Left kidney (tissue), 2 donors: ENCODE results near the gene FREM1. TPM values are rescaled to one million over a fixed set of nuclear protein-coding genes. Genes with fewer than 3 reads are reported as not detected.

Source experiments
- DNase-seq: peaks from one replicate; pipeline ENCODE4 v3.0.0-alpha.2; 2013
- polyA plus RNA-seq: library from polyadenylated mRNA; unstranded; fragments of 120-200 nt; gene quantifications from one replicate; pipeline ENCODE4 v1.2.1, GENCODE V29; 2013; ENCODE audit not compliant: insufficient read length

Gene FREM1
- polyA plus RNA-seq, 1 donor: 206 TPM

DNA sequence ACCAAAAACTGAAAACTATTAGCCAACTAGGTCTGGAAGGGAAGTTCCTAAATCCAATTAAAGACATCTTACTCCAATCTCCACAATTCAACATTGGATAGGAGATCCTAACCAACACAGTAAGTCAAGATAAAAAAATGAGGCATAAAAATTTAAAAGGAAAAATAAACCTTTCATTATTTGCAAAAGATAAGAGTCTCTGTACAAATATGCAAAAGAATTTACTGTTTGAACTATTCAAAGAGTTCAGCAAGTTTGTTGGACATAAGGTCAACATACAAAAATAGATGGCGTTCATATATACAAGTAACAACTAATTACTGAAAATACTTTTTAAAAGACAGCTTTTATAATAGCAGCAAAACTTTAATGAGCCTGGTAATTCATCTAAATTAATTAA lies 3.1 kb upstream of the FREM1 start:
- DNase-seq: no peak

- no peak for DNase-seq
These were observed 2.6 kb upstream of the FREM1 start for GRCh38 chr9:14912859-14913258.

DNA sequence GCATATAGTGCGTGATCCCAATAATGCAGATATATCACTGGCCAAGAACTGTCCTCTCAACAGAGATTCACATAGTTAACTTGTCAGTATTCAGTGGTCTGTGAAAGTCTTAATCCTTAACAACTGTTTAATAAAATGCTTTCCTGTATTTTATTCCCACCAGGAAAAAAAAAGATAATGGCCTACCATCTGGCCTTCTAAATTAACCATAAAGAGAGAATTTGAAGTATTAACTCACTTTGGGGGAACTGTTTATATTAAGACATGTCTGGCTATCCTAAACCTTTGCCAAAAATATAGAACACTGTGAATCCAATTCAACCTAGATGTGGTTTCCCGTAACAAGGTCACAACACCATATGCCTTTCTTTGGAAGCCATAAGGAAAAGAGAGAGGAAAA lies 818 bp upstream of the FREM1 start:
- DNase-seq: no peak

DNA sequence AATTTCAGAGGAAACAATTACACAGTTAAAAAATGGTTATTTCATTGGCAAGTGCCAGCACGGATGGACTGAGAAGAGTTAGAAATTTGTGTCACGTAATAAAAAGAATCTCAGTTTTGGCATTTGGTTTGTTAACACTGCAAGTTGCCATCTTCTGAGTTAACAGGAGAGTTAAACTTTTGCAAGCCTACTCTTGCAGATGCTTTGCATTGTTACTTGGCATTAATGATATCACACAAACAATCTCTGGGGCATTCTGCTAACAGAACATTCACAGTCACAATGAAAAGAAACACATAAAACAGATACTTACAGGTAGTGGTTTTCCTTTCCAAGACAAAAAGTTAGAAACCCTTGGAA lies 647 bp downstream of the FREM1 start:
- no peak for DNase-seq

DNA sequence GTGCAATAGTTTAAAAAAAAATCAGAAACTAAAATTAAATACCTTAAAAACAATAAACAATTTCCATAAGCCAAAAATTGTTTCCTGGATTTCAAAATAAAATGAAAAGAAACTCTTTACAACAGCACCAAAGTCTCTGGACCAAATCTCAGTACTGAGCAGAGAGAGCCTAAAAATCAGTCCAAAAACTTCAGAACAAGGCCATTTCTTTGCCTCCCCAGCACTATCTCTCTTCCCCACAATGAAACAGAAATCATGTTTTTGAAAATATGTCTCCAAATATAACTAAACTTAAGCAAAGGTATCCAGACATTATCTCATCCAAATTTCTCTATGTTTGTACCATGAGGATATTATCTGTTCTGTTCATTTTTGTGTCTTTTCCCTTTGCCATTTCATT lies 1.0 kb downstream of the FREM1 start:
- no peak for DNase-seq

DNA sequence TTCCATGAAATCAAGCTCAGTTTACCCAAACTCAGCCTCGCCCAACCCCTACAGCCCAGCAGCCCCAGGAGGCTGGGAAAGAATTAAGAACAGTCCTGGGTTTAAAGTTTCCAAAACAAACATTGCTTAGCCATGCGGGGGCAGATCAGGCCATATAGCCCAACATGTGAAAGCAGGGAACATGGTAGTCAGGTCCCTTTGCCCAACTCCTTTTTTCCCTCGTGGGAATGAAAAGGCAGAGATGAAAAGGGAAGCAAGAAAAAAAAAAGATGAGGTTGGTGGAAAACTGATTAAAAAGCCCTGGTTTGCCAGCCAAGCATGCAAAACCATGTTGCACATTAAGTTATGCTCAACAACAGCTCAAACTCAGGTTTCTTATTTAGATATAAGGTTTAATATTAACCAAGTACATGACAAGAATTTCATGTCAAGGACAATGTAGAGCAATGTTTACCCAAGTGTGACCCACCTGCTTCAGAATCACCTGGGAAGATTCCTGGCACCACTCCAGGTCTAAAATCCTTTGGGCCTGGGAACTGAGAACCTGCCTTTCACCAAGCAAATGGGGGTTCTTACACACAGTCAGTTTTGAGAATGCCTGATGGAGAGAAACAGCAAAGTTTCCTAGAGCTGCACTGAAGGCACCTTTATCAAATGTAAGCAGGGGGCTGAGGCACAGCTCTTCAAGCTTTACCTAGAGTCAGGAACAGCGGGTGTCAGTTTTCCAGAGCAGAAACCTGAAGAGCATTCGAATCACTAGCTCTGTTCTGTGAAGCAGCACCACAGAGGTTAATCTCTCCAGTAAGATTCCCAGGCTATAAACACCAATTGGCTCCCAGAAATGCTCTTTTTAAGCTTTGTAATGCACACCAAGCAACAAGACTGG lies 1.7 kb downstream of the FREM1 start:
- DNase-seq: peak; percentile 68

DNA sequence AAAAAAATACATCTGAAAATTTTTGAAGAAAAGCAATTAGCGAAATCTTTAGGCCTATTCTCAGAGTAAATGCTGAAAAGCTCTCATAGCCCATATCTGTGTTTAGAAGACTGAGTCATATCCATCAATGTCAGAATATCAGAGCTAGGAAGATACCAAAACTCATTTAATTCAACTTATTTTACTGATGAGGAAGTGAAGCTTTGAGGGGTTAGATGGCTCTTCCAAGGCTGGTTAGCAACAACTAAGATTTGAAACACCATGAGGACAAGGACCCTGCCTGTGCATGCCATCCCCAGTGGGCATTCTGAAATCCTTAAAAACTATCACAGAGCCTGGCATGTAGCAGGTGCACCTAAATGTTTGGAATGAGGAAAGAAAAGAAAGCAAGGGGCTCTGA lies 2.5 kb downstream of the FREM1 start:
- no peak for DNase-seq

DNA sequence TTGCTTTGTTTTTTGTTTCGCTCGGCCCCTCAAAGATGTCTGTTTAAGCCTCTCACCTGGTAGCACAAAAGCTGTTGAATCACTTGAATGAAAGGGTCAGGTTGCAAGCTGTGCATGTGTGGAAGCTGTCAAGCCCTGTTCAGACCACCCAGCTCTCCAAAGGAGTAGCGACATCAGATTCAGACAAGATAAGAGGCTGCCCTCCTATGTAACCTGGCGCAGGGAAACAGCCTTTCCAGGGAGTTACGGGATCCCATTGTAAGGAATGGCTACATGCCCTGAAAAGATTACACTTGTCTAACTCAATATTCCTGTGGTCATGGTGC lies 2.9 kb downstream of the FREM1 start:
- peak; percentile 53 for DNase-seq

GRCh38 chr9:14906644-14907359 lies 3.4 kb downstream of the FREM1 start:
- no peak for DNase-seq

- DNase-seq: no peak
These were observed 4.2 kb downstream of the FREM1 start for GRCh38 chr9:14906000-14906399.

DNA sequence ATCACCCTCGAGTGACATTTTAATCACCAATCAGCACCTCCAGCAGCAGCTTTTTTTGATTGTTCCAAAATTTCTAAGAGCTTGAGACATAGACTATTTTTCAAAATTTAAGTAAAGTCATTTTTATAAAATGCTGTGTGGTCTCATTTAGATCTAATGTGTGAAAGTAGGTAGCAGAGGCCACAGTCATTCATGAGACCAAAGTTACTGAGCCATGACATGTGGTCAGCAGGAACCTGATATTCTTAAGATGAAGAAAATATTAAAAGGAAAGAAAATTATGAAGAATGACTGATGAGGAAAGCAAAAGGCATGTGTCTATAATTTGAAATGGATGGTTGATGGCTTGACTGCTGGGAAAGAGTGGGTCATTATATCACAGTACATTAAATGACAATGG lies 7.2 kb downstream of the FREM1 start:
- no peak for DNase-seq

DNA sequence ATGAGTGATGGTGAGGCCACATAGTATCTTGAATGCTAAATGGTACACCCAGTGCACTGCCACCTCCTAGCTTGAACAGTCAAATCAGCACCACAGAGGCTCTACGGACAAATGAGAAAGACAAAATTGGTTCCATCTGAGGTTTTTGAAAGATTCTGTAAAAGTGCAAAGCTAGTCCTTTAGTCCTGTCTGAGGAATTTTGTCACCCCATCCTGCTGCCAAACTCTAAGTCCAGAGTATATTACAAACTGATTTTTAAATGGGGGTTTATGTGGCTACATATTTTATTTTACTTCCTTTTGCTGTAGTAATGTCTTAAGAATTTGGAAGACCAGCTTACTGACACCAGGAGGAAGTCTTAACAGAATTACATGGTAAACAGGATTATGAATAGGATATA lies 7.7 kb downstream of the FREM1 start:
- no peak for DNase-seq

DNA sequence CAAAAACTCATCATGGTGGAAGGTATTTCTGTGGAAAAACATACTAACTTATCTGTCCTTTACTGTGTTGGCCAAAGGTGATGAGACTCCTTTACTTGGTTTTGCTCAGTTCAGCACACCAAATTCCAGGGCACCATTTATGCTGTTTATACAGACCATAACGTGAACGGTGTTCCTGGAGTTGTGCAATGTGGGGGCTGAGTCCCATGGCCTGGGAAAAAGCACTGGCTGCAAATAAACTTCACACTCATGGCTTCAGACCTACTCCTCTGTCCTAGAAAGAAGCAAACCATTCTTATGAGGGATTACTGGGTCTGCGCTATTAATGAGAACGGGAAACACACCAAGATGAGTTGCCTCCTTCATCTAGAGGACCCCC lies 10.4 kb downstream of the FREM1 start:
- no peak for DNase-seq

DNA sequence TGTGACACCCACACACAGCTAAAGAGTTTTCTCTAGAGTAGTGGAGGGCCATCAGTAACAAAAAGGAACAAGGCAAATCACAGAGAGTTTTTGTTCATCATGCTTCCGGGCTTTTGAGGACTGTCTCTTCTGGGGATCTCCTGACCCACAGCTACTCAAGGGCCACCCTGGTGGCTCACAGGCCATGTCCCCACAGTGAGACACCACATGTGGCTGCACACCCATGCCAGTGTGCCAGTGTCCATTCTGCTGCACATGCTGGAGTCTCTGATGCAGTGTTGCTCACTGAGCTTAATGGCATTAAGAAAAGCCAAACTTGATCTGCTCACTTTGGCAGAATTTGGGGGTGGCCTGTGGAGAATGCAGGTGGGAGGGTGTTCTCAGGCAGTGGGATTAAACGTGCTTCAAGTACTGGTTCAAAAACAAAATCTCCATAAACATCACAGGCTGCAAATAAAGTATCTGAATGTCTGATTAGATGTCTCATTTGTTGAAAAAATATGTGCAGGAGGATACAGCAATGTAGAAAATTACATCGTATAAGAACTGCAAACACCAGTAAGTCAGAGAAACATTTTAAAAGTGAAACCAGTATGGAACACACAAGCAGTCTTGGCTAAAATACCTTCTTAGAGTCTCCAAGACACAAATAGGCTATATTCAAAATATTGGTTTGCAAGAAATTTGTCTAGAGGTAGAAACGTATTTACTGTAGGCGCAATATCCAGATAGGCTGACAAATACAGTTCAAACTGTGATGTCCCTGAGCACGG lies 11.0 kb downstream of the FREM1 start:
- DNase-seq: no peak

DNA sequence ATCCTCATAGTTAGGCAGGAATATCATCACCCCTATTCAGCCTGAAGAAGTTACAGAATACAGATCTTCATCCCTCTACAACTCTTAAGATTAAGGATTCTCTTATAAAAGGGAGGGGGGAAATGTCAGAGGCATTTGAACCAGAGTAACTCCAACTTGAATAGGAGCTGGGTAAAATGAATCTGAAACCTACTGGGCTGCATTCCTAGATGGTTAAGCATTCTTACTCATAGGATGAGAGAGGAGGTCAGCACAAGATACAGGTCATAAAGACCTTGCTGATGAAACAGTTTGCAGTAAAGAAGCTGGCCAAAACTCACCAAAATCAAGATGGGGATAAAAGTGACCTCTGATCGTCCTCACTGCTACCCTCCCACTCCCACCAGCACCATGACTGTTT lies 14.4 kb downstream of the FREM1 start:
- no peak for DNase-seq

- no peak for DNase-seq
These were observed 16.9 kb downstream of the FREM1 start for GRCh38 chr9:14893280-14893679.

DNA sequence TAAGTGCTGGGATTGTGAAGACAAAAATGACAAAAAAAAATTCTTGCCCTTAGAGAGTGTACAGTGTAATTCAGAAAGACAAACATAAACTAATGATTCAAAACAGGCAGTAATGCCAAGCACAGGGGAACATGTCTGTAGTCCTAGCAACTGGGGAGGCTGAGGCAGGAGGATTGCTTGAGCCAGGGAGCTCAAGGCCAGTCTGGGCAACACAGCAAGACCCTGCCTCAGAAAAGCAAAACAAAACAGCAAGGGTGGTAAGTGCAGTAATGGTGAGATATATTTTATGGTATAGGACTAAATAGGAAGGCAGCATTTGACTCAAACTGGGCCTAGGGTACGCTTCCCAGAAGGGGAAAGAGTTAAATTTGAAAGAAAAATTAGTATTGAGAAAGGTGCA lies 18.9 kb downstream of the FREM1 start:
- DNase-seq: no peak

GRCh38 chr9:14889451-14889850 lies 20.8 kb downstream of the FREM1 start:
- no peak for DNase-seq

DNA sequence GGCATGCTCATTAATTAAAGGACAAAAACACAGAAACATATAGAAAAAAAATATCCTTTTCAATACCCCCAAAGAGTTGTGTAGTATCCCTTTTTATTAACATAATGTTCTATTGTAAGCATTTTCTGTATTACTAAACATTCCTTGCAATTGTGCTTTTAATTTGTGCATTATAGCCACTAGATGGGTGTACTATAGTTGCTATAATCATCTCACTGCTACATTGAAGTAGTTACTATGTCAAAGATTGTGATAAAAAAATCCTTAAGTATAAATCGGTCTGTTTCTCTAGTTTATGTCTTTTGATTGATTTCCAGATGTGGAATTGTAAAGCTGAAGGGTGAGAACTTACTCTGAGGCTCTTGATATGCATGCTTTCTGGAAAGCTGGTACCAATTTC lies 21.4 kb downstream of the FREM1 start:
- DNase-seq: no peak

- DNase-seq: no peak
These were observed 22.0 kb downstream of the FREM1 start for GRCh38 chr9:14888272-14888671.

DNA sequence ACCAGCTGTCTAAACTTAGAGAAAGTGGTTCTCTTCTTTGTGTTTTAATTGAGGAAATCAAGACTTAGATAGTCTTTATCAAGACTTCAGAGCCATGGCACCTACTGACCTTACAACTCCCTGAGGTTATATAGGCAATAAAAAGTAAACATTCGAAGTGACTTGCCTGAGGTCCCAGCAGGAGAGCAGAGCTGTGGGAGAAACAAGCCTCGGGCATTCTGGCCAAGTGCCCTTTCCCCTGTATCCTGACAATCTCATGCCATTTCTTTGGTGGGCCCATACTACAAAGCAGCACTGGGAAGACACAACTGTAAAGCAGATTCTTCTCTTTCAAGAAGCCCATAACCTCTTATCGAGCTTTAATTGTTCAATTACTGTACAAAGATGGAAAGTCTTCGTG lies 23.1 kb downstream of the FREM1 start:
- no peak for DNase-seq

DNA sequence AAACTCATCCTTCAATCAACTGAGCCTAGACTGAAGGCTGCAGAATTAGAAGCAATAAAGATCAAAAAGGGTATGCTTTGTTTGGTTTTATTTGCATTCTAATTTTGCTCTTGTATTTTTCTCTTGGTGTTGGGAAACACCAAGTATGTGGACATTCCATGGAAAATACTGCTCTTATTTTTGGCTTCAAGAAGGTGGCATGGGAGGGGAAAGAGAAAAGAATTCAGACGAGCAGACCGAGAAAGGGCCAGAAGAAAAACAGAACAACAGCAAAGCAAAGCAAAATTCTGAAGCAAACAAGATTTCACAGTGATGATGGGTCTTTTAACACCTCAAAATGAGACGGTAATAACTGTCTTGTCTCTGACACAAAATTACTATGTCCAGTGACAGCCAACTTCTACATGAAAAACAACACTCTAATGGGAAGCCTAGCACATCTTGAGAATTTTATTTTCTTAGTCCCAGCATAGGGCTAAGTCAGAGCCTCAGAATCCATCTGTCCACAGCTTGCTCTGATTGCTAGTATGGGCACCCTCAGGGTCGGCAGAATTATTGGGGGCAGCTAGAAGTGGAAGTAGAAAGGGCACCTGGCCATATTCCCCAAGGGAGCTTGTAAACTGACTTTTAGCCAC lies 26.8 kb downstream of the FREM1 start:
- no peak for DNase-seq

GRCh38 chr9:14882090-14882489 lies 28.1 kb downstream of the FREM1 start:
- DNase-seq: no peak
